ENCODE data around the gene PKNOX1.

GRCh38 chr21:43023175-43023574 is 48.8 kb downstream of the PKNOX1 start:
- no peak for TF ChIP-seq ZNF274 (IDR thresholded peaks at IDR 0.05; ENCODE audit: low read depth, low read length)
- TF ChIP-seq YY1 (IDR thresholded peaks at IDR 0.05; ENCODE audit: insufficient read depth, insufficient read length) = no peak

All from NT2/D1 (cell line).